PC-9 (cell line): ENCODE measurements around the gene HBS1L.

ENCODE experiments used
- EZH2 ChIP-seq: fragments of 200-600 bp; sonication (generic); IDR thresholded peaks from 2 replicates; pipeline ENCODE4 v1.8.0; 2017; ENCODE audit warnings: antibody characterized with exemption, low read depth
- TF ChIP-seq, protein P1 (sequence below): fragments of 200-600 bp; sonication (generic); conservative IDR thresholded peaks from 2 replicates; pipeline ENCODE4 v1.6.1; 2017; ENCODE audit warnings: mixed run types, antibody characterized with exemption, mild to moderate bottlenecking, moderate library complexity

DNA sequence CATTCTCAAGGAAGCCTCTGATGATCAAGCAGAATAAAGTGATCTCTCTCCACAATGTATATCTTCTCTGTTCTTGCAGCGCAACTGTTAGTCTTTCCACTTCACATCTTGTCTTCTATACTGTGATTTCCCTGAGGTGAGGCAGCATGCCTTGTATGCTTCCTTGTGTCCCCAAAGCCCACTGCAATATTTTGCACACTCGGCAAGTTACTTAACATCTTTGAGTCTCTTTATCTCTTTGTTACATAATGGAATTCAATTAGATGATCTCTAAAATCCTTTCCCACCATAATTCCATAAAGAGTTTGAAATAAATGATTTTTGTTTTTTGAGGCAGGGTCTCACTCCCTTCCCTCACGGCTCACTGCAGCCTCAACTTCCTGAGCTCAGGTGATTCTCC is 64.4 kb downstream of the HBS1L start:
- TF ChIP-seq, protein P1, sequence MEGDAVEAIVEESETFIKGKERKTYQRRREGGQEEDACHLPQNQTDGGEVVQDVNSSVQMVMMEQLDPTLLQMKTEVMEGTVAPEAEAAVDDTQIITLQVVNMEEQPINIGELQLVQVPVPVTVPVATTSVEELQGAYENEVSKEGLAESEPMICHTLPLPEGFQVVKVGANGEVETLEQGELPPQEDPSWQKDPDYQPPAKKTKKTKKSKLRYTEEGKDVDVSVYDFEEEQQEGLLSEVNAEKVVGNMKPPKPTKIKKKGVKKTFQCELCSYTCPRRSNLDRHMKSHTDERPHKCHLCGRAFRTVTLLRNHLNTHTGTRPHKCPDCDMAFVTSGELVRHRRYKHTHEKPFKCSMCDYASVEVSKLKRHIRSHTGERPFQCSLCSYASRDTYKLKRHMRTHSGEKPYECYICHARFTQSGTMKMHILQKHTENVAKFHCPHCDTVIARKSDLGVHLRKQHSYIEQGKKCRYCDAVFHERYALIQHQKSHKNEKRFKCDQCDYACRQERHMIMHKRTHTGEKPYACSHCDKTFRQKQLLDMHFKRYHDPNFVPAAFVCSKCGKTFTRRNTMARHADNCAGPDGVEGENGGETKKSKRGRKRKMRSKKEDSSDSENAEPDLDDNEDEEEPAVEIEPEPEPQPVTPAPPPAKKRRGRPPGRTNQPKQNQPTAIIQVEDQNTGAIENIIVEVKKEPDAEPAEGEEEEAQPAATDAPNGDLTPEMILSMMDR, result no peak
- TF ChIP-seq EZH2, result no peak
